ENCODE results near the gene ADAMTSL5.
A peak's percentile ranks its signal among the peaks of the same experiment; 100 is the strongest.

The ADAMTSL5 gene

GRCh38 chr19:1469255-1470054, 43.4 kb downstream of the ADAMTSL5 start:
- TF ChIP-seq CTCF (IDR thresholded peaks at IDR 0.05; ENCODE audit: insufficient read depth, low read depth, low read length, missing control alignments): no peak
- no peak for DNase-seq (ENCODE audit: low read depth)
- H3K4me3 ChIP-seq (ENCODE audit: low read depth, low read length): no peak overlapping the region

GRCh38 chr19:1468821-1469254, 44.0 kb downstream of the ADAMTSL5 start:
- H3K4me3 ChIP-seq (ENCODE audit: low read depth, low read length): no peak overlapping the region
- TF ChIP-seq CTCF (IDR thresholded peaks at IDR 0.05; ENCODE audit: insufficient read depth, low read depth, low read length, missing control alignments): peak; percentile 0
- DNase-seq (ENCODE audit: low read depth): peak; percentile 41

- DNase-seq (ENCODE audit: low read depth): no peak
- no peak overlapping the region for H3K4me3 ChIP-seq (ENCODE audit: low read depth, low read length)
- no peak for TF ChIP-seq CTCF (IDR thresholded peaks at IDR 0.05; ENCODE audit: insufficient read depth, low read depth, low read length, missing control alignments)
These were observed 44.5 kb downstream of the ADAMTSL5 start for GRCh38 chr19:1468274-1468820.

- no peak for DNase-seq (ENCODE audit: low read depth)
- H3K4me3 ChIP-seq (ENCODE audit: low read depth, low read length): no peak overlapping the region
- TF ChIP-seq CTCF (IDR thresholded peaks at IDR 0.05; ENCODE audit: insufficient read depth, low read depth, low read length, missing control alignments): no peak
These were observed 45.1 kb downstream of the ADAMTSL5 start for GRCh38 chr19:1467490-1468273.

GRCh38 chr19:1467215-1467489, 45.7 kb downstream of the ADAMTSL5 start:
- no peak overlapping the region for H3K4me3 ChIP-seq (ENCODE audit: low read depth, low read length)
- TF ChIP-seq CTCF (IDR thresholded peaks at IDR 0.05; ENCODE audit: insufficient read depth, low read depth, low read length, missing control alignments): no peak
- no peak for DNase-seq (ENCODE audit: low read depth)

- no peak for TF ChIP-seq CTCF (IDR thresholded peaks at IDR 0.05; ENCODE audit: insufficient read depth, low read depth, low read length, missing control alignments)
- DNase-seq (ENCODE audit: low read depth): no peak
- H3K4me3 ChIP-seq (ENCODE audit: low read depth, low read length): no peak overlapping the region
These were observed 46.2 kb downstream of the ADAMTSL5 start for GRCh38 chr19:1466461-1467214.
